Trophoblast cell (in vitro differentiated cells and primary cell): ENCODE measurements around the gene SLC29A3.

Experiments used
- DNase-seq, 2 donors: peaks; one replicate each; pipeline ENCODE4 v3.0.0-alpha.2; 2016
- H2AFZ ChIP-seq: 2 replicates; pipeline ENCODE4 v1.6.1; 2013; ENCODE audit warnings: low read length, moderate library complexity, mild to moderate bottlenecking; ENCODE audit not compliant: insufficient read depth, poor library complexity
- H2AK5ac ChIP-seq: 2 replicates; pipeline ENCODE4 v1.6.1; 2013; ENCODE audit warnings: mild to moderate bottlenecking, low read length
- H2BK120ac ChIP-seq: 2 replicates; pipeline ENCODE4 v1.6.1; 2013; ENCODE audit warnings: low read length, mild to moderate bottlenecking, moderate library complexity; ENCODE audit not compliant: insufficient read depth, poor library complexity
- H2BK12ac ChIP-seq: 2 replicates; pipeline ENCODE4 v1.6.1; 2013; ENCODE audit warnings: mild to moderate bottlenecking, low read length, moderate library complexity
- H2BK5ac ChIP-seq: 2 replicates; pipeline ENCODE4 v1.6.1; 2013; ENCODE audit warnings: low read length, low read depth, moderate library complexity, mild to moderate bottlenecking; ENCODE audit not compliant: poor library complexity
- H3K14ac ChIP-seq: 2 replicates; pipeline ENCODE4 v1.6.1; 2013; ENCODE audit warnings: mild to moderate bottlenecking, low read length
- H3K18ac ChIP-seq: 2 replicates; pipeline ENCODE4 v1.6.1; 2013; ENCODE audit warnings: mild to moderate bottlenecking, low read length
- H3K23ac ChIP-seq: 2 replicates; pipeline ENCODE4 v1.6.1; 2013; ENCODE audit warnings: low read length
- H3K27ac ChIP-seq: 2 replicates; pipeline ENCODE4 v1.5.1; 2013; ENCODE audit warnings: low read depth, mild to moderate bottlenecking, inconsistent platforms, low read length, moderate library complexity
- H3K27me3 ChIP-seq: 2 replicates; pipeline ENCODE4 v1.6.1; 2013; ENCODE audit warnings: inconsistent platforms, mild to moderate bottlenecking, low read length, moderate library complexity; ENCODE audit not compliant: insufficient read depth
- H3K36me3 ChIP-seq, 2 experiments: 1 replicate in 1 of 2; 2 replicates in 1 of 2; pipeline ENCODE4 v1.6.1; 2013; ENCODE audit warnings: low read length in 2 of 2, mild to moderate bottlenecking in 2 of 2, moderate library complexity in 1 of 2; ENCODE audit not compliant: insufficient read depth in 2 of 2, control insufficient read depth in 1 of 2
- H3K4ac ChIP-seq: 2 replicates; pipeline ENCODE4 v1.6.1; 2013; ENCODE audit warnings: low read depth, mild to moderate bottlenecking, low read length, moderate library complexity
- H3K4me1 ChIP-seq, 2 experiments: 1 replicate in 1 of 2; 2 replicates in 1 of 2; pipeline ENCODE4 v1.6.1; 2013; ENCODE audit warnings: low read length in 2 of 2, mild to moderate bottlenecking in 2 of 2, moderate library complexity in 1 of 2; ENCODE audit not compliant: insufficient read depth in 2 of 2, control insufficient read depth in 1 of 2
- H3K4me2 ChIP-seq: 2 replicates; pipeline ENCODE4 v1.6.1; 2013; ENCODE audit warnings: inconsistent platforms, mild to moderate bottlenecking, low read length, moderate library complexity
- H3K4me3 ChIP-seq: 2 replicates; pipeline ENCODE4 v1.5.1; 2013; ENCODE audit warnings: mild to moderate bottlenecking, low read depth, low read length, inconsistent platforms
- H3K79me1 ChIP-seq: one replicate; pipeline ENCODE4 v1.6.1; 2013; ENCODE audit warnings: low read length
- H3K79me2 ChIP-seq: 2 replicates; pipeline ENCODE4 v1.6.1; 2013; ENCODE audit warnings: low read length, mild to moderate bottlenecking; ENCODE audit not compliant: control insufficient read depth, insufficient read depth, poor library complexity
- H3K9ac ChIP-seq: 2 replicates; pipeline ENCODE4 v1.6.1; 2013; ENCODE audit warnings: mild to moderate bottlenecking, low read length
- H3K9me3 ChIP-seq: 2 replicates; pipeline ENCODE4 v1.6.1; 2013; ENCODE audit warnings: low read depth, mild to moderate bottlenecking, control low read depth, inconsistent platforms, low read length; ENCODE audit not compliant: insufficient read depth
- H4K12ac ChIP-seq: 2 replicates; pipeline ENCODE4 v1.6.1; 2013; ENCODE audit warnings: low read depth, mild to moderate bottlenecking, low read length, moderate library complexity
- H4K8ac ChIP-seq: 2 replicates; pipeline ENCODE4 v1.6.1; 2013; ENCODE audit warnings: low read depth, mild to moderate bottlenecking, low read length, moderate library complexity
- H4K91ac ChIP-seq: one replicate; pipeline ENCODE4 v1.6.1; 2013; ENCODE audit warnings: low read depth, mild to moderate bottlenecking, low read length, moderate library complexity
- WGBS: extraction: QIAGEN DNeasy Blood & Tissue Kit; methylation state at CpG from one replicate; pipeline ENCODE4 v1.1.7; 2013; ENCODE audit warnings: missing lambda C conversion rate; ENCODE audit not compliant: insufficient read length, insufficient coverage; ENCODE audit errors: extremely low coverage; 5-methylcytosine and 5-hydroxymethylcytosine counted together

The SLC29A3 gene

DNA sequence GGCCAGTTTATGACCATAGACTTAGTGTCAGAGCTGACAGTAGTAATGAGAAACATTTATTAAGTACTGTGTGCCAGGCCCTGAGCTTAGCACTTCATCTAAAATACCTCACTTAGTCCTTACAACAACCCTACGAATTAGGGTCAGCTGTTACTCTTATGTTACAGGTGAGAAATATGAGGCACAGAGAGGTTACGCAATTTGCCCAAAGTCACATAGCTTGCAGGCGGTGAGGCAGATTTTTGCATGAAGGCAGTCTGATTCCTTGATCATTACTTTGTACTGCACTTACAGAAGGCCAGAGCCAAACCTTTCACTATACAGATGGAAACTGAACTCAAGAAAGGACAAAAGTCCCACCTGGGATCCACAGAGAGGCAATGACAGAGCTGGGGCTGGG is 87.8 kb downstream of the SLC29A3 start:
- no peak overlapping the region for H3K9ac ChIP-seq
- no peaks in the 10 kb centered on the region for H3K4me1 ChIP-seq
- H3K79me1 ChIP-seq, result no peaks in the 10 kb centered on the region
- no peak overlapping the region for H3K4me2 ChIP-seq
- H3K27me3 ChIP-seq, result no peaks in the 10 kb centered on the region
- no peak overlapping the region for H3K27ac ChIP-seq
- H4K12ac ChIP-seq, result no peak overlapping the region
- H2BK5ac ChIP-seq, result no peak overlapping the region
- H3K36me3 ChIP-seq, result no peaks in the 10 kb centered on the region
- no peak overlapping the region for H3K4ac ChIP-seq
- no peak overlapping the region for H4K91ac ChIP-seq
- no peak overlapping the region for H3K23ac ChIP-seq
- H3K79me2 ChIP-seq, result no peaks in the 10 kb centered on the region
- no peak overlapping the region for H3K4me3 ChIP-seq
- H2BK120ac ChIP-seq, result no peak overlapping the region
- peak in 1 of 2 donors; percentile 23 for DNase-seq
- no peak overlapping the region for H2BK12ac ChIP-seq
- no peak overlapping the region for H4K8ac ChIP-seq
- no peak overlapping the region for H3K18ac ChIP-seq
- no peak overlapping the region for H3K14ac ChIP-seq
- no CpG with 5 or more reads among the region's 3 CpGs for WGBS
- no peaks in the 10 kb centered on the region for H3K9me3 ChIP-seq
- no peak overlapping the region for H2AFZ ChIP-seq
- no peak overlapping the region for H2AK5ac ChIP-seq

DNA sequence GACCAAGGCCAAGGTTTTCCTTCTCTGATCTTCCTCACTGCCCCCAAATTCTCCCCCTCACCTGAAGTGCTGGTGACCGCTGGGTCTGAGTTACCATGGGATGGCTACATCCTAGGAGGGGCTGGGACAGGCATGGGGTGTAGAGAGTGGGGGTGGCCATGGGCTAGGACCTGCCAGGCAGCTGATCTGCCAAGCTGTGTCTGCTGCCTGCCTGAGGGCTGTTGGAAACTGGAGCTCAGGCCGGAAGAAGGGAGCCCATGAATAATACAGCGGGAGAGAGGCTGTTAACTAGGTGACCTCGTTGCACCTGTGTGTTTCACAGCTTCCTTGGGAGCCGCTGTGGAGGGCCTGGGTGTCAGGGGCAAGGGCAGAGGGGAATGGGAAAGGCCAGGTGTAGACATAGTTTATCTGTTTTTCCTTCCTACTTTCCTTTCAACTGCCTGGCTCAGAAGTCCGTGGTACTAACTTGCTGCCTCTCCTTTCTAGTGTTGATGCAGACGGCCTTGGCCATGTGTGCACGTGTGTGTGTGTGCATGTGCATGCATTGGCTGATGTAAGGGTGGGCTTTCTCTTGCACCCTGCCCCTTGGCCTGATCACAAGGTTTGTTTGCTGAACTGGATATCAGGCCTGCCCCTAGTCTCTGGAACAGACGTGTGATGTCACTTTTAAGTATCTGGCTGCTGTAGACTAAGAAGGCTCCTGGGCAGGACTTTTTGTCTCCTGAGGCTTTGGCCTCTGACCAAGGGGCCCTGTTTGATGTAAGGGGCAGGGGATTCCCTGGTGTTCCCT is 89.6 kb downstream of the SLC29A3 start:
- Histone ChIP-seq H3K4me3 (no peak overlapping the region), H3K4me2 (no peak overlapping the region), H3K36me3 (no peaks in the 10 kb centered on the region), H3K9ac (no peak overlapping the region), H3K23ac (no peak overlapping the region), H3K4me1 (no peaks in the 10 kb centered on the region), H2BK12ac (no peak overlapping the region), H3K9me3 (no peaks in the 10 kb centered on the region), H2AFZ (no peak overlapping the region), H3K27me3 (no peaks in the 10 kb centered on the region), H2BK120ac (no peak overlapping the region), H3K14ac (no peak overlapping the region), H3K27ac (no peak overlapping the region), H3K79me2 (no peaks in the 10 kb centered on the region), H4K8ac (no peak overlapping the region), H2BK5ac (no peak overlapping the region), H4K91ac (no peak overlapping the region), H3K79me1 (no peaks in the 10 kb centered on the region), H2AK5ac (no peak overlapping the region), H4K12ac (no peak overlapping the region), H3K4ac (no peak overlapping the region), H3K18ac (no peak overlapping the region)
- no CpG with 5 or more reads among the region's 9 CpGs for WGBS
- no peak for DNase-seq

DNA sequence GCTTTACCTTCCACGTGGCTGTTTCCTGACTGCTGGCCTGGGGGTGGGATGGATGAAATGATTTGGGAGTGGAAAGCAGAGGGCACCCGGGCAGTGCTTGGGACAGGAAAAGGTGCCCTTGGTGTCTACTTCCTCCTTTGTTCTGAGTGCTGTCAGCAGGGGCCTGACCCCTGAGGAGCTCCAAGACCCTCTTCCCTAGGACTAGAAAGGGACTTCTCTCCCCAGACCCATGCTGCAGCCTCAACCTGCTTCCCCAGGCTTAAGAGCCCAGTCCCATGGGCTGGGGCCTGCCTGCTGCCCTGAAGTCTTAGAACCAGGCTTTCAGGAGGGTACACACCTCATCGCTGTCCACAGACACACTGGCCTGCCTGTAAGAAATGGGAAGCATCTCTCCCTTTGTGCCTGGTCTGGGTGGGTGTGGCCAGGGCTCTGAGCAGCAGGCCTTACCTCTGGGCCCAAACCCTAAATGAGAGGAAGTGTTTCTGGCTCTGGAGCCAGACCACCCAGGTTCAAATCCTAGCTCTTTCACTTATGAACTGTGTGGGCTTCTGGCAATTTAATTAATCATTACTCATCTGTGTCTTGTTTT is 90.6 kb downstream of the SLC29A3 start:
- no CpG with 5 or more reads among the region's 3 CpGs for WGBS
- Histone ChIP-seq H3K4me2 (no peak overlapping the region), H2BK12ac (no peak overlapping the region), H4K12ac (no peak overlapping the region), H2BK120ac (no peak overlapping the region), H3K9ac (peak overlapping the region; percentile 14), H3K79me2 (no peaks in the 10 kb centered on the region), H4K8ac (no peak overlapping the region), H4K91ac (no peak overlapping the region), H3K4me3 (no peak overlapping the region), H3K23ac (no peak overlapping the region), H2AK5ac (no peak overlapping the region), H3K27me3 (no peaks in the 10 kb centered on the region), H2AFZ (no peak overlapping the region), H2BK5ac (no peak overlapping the region), H3K27ac (no peak overlapping the region), H3K79me1 (no peaks in the 10 kb centered on the region), H3K18ac (no peak overlapping the region), H3K4ac (no peak overlapping the region), H3K36me3 (no peaks in the 10 kb centered on the region), H3K9me3 (no peaks in the 10 kb centered on the region), H3K14ac (no peak overlapping the region), H3K4me1 (no peaks in the 10 kb centered on the region)
- DNase-seq, result no peak
